ENCODE results near the gene ACTL6A. TPM values are rescaled to one million over a fixed set of nuclear protein-coding genes. Genes with fewer than 3 reads are reported as not detected.
A peak's percentile ranks its signal among the peaks of the same experiment; 100 is the strongest.

The ACTL6A gene
- total RNA-seq, 1 donor from 2014 or later, result 23.9 TPM

DNA sequence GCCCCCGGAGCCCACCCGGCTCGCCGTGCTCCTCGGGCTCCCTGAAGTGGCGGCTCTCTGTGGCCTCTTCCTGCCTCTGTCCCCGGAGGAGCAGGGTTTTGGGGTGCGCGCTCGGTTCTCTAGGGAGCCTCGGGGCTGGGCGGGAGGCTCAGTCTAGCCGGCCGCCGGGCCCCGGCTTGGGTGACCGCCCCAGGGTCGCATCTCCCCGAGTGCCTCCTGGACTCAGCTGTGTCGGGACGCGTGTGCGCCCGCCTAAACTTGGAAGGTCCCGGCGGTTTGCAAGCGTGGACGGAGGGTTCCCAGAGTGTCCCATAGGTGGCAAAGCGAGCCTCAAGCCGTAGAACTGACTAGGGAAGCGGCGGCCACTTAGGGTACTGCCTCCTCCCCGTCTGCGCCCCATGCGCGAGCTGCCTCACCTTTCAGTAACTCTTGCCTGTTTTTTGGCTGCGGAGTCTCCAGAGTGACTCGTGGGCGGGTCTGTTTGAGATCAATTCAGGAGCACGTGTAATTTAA lies 601 bp downstream of the ACTL6A start:
- intact Hi-C loops (cut with DNase I), result loop anchor here (1.0 to 2.0 kb wide), 4 partner anchors 89 to 241 kb away; partner anchors contain the start of genes GNB4, MFN1, USP13 and ZNF639
- H3K36me3 ChIP-seq, result no peaks in the 10 kb centered on the region
- H3K9me3 ChIP-seq, result no peaks in the 10 kb centered on the region
- peak; percentile 9 to 84 for DNase-seq (ENCODE audit: low spot score in 2 of 2)
- H3K4me3 ChIP-seq, result peak overlapping the region; percentile 78 to 85
- H3K4me1 ChIP-seq, result peaks cover 0 to 3% of the 10 kb centered on the region in 2 donors
- H3K27ac ChIP-seq, result peak overlapping the region; percentile 70 to 84
- TF ChIP-seq, protein P1, sequence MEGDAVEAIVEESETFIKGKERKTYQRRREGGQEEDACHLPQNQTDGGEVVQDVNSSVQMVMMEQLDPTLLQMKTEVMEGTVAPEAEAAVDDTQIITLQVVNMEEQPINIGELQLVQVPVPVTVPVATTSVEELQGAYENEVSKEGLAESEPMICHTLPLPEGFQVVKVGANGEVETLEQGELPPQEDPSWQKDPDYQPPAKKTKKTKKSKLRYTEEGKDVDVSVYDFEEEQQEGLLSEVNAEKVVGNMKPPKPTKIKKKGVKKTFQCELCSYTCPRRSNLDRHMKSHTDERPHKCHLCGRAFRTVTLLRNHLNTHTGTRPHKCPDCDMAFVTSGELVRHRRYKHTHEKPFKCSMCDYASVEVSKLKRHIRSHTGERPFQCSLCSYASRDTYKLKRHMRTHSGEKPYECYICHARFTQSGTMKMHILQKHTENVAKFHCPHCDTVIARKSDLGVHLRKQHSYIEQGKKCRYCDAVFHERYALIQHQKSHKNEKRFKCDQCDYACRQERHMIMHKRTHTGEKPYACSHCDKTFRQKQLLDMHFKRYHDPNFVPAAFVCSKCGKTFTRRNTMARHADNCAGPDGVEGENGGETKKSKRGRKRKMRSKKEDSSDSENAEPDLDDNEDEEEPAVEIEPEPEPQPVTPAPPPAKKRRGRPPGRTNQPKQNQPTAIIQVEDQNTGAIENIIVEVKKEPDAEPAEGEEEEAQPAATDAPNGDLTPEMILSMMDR (IDR thresholded peaks at IDR 0.05), result peak; percentile 45 to 53 (median 52)
- H3K27me3 ChIP-seq, result no peaks in the 10 kb centered on the region

DNA sequence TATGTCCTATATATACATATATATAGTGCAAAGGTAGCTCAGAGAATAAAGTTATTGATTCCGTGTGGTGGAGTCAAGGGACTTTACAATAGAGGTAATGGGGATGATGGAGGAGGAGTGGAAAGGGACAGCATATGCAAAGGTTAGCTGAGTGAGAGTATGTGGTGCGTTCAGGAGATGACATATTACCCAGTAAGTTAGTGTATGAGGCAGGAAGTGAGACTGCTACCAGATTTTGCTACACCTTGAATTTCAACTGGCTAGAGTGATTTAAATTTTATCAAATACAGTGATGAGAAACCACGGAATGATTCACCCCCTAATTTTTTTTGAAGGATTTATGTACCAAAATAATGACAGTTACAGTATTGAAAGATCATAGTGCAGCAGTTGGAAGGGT lies 2.8 kb downstream of the ACTL6A start:
- Histone ChIP-seq H3K4me1 (peaks cover 0 to 3% of the 10 kb centered on the region in 2 donors), H3K36me3 (peaks cover 3 to 9% of the 10 kb centered on the region in 2 donors), H3K9me3 (no peaks in the 10 kb centered on the region), H3K27ac (no peak overlapping the region), H3K27me3 (no peaks in the 10 kb centered on the region), H3K4me3 (no peak overlapping the region)
- TF ChIP-seq, protein P1 (IDR thresholded peaks at IDR 0.05), result no peak
- intact Hi-C loops (cut with DNase I), result no loop called here
- no peak for DNase-seq (ENCODE audit: low spot score in 2 of 2)

DNA sequence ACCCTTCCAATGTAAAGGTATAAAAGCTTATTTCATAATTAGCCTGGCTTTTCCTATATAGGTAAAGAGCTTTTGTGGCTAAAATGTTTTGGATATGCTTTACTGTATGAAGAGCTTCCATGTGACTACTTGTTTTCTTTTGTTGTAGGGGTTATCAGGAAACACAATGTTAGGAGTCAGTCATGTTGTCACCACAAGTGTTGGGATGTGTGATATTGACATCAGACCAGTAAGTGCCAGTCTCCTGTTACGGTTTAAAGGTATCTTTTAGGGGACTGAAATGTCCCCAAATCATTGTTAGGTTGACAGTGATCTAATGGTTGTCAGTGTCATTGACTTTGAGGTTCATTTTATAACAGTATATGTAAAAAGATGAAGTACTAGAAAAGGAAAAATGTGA lies 18.3 kb downstream of the ACTL6A start:
- H3K27ac ChIP-seq, result no peak overlapping the region
- no peaks in the 10 kb centered on the region for H3K4me1 ChIP-seq
- no peaks in the 10 kb centered on the region for H3K9me3 ChIP-seq
- intact Hi-C loops (cut with DNase I), result no loop called here
- no peak for DNase-seq (ENCODE audit: low spot score in 2 of 2)
- H3K36me3 ChIP-seq, result peaks cover 17 to 52% of the 10 kb centered on the region in 2 donors
- no peak overlapping the region for H3K4me3 ChIP-seq
- TF ChIP-seq, protein P1 (IDR thresholded peaks at IDR 0.05), result no peak
- no peaks in the 10 kb centered on the region for H3K27me3 ChIP-seq

DNA sequence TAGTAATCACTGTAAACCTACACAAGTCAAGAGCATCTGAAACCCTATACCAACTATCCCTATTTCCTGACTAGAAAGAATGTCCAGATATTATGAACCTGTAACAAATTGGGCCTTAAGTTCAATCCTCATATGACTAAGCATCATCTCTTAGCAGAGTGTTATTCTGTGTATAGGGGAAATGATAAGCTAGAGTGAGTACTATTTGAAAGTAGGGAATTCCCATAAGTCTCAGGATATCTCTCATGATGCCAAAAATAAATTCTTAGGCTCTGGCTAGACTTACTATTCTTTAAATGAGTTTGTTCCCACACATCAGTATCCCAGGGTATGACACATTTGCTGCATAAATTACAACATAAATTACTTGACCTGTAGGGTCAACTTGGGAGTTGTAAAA lies 26.4 kb downstream of the ACTL6A start:
- peaks cover 53 to 78% of the 10 kb centered on the region in 2 donors for H3K36me3 ChIP-seq
- TF ChIP-seq, protein P1 (IDR thresholded peaks at IDR 0.05), result no peak
- intact Hi-C loops (cut with DNase I), result no loop called here

DNA sequence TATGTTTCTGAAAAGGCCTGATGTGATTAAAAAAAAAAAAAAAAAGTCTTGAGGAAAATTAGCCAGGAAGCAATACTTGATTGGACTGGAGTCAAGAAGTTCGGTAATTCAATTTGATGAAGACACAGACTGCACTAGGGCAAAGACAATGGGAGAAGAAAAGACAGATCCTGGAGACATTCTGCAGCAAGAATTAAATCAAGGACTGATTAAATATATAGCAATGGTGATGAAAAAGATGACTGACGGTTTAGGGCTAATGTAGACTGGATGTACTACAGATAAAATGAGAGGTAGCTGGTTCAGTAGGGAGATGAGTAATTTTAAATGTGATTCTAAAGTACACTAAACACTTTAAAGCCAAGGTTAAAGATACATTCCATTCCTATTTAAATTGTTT lies 27.9 kb downstream of the ACTL6A start:
- Histone ChIP-seq H3K4me3 (no peak overlapping the region), H3K36me3 (peaks cover 58 to 88% of the 10 kb centered on the region in 2 donors), H3K9me3 (no peaks in the 10 kb centered on the region), H3K27ac (no peak overlapping the region), H3K27me3 (no peaks in the 10 kb centered on the region), H3K4me1 (no peaks in the 10 kb centered on the region)
- TF ChIP-seq, protein P1 (IDR thresholded peaks at IDR 0.05), result no peak
- DNase-seq (ENCODE audit: low spot score in 2 of 2), result no peak
- intact Hi-C loops (cut with DNase I), result no loop called here

More for the DNA sequence above, 26.4 kb downstream of the ACTL6A start:
- Histone ChIP-seq H3K27ac (no peak overlapping the region), H3K4me1 (no peaks in the 10 kb centered on the region), H3K9me3 (no peaks in the 10 kb centered on the region), H3K27me3 (no peaks in the 10 kb centered on the region), H3K4me3 (no peak overlapping the region)
- no peak for DNase-seq (ENCODE audit: low spot score in 2 of 2)

DNA sequence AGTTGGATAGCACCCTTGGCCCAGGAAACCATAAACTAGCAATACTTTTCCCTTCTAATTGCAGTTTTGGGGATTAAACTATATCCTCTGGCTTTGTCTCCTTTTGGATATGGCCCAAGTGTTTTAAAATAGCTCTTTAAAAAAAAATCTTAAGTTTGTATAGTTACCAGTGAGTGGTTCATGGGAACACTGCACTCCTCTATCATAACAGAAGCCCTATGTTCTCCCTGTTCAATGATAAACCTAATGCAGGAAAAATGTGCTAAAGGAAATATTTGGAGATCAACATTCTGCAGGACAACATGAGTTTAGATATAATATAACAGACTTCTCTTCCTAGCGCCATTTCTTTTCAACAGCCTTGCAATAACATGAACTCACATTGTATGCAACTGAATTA lies 28.6 kb downstream of the ACTL6A start:
- intact Hi-C loops (cut with DNase I), result no loop called here
- Histone ChIP-seq H3K27me3 (no peaks in the 10 kb centered on the region), H3K9me3 (no peaks in the 10 kb centered on the region), H3K27ac (no peak overlapping the region), H3K36me3 (peaks cover 56 to 88% of the 10 kb centered on the region in 2 donors), H3K4me1 (no peaks in the 10 kb centered on the region), H3K4me3 (no peak overlapping the region)
- TF ChIP-seq, protein P1 (IDR thresholded peaks at IDR 0.05), result no peak
- no peak for DNase-seq (ENCODE audit: low spot score in 2 of 2)
